Bone marrow (tissue), 2 donors: ENCODE data around the gene PCK2.

Experiments
- DNase-seq, 2 donors: peaks; one replicate each; lab custom pipeline; 2025; lab: John Stamatoyannopoulos, UW

PCK2 gene

DNA sequence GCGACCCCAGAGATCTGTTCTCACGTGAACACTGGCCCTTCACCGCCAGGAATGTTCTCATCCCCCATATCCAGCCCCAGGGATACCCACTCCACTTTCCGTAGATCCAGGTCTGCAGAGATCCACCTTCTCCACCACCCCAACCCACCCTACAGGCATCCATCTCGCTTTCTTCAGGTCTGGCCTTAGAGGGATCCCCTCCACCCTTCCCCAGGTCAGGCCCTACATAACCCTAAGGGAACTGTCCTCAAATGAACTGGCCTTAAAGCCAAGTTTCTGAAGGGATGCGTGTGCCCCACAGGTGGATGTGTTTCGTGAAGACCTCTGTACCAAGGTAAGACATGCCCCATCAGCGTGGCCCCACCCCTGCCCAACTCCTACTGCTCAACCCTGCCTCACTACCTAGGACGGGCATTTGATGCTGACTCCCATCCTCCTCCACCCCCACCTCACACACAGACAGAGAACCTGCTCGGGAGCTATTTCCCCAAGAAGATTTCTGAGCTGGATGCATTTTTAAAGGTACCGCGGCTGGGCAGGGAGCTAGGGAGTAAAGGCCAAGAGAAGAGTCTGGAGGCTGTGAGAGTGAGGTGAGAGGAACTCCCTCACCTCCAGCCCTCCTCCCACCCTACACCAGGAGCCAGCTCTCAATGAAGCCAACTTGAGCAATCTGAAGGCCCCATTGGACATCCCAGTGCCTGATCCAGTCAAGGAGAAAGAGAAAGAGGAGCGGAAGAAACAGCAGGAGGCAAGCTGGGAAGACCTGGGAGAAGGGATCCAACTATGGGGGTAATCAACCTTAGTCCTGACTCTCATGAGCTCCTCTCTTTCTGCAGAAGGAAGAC is 42.8 kb downstream of the PCK2 start:
- DNase-seq = no peak

DNA sequence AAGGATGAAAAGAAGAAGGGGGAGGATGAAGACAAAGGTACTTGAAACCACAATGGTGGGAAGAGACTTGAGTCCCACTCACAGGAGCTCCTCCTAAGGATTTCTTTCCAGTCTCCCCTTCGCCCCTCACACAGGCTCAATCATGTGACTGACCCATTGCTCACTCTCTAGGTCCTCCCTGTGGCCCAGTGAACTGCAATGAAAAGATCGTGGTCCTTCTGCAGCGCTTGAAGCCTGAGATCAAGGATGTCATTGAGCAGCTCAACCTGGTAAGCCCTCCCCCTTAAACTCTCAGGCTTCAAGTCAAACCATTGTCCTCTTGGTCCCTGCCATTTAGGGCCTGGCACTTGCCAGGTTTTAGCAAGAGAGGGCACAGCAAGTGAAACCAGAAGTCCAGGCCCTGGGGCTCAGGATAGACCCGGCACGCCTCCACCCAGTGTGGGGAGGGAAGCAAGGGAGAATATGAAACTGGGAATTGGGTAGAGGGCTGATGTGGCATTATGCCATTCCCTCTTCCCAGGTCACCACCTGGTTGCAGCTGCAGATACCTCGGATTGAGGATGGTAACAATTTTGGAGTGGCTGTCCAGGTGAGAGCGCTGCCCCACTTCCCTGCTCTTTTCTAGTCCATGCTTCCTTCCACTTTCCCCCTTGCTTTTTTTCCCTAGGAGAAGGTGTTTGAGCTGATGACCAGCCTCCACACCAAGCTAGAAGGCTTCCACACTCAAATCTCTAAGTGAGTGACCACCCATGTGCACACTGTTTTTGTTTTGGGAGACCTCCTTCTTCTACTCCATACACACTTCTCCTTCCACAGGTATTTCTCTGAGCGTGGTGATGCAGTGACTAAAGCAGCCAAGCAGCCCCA is 43.7 kb downstream of the PCK2 start:
- no peak for DNase-seq

DNA sequence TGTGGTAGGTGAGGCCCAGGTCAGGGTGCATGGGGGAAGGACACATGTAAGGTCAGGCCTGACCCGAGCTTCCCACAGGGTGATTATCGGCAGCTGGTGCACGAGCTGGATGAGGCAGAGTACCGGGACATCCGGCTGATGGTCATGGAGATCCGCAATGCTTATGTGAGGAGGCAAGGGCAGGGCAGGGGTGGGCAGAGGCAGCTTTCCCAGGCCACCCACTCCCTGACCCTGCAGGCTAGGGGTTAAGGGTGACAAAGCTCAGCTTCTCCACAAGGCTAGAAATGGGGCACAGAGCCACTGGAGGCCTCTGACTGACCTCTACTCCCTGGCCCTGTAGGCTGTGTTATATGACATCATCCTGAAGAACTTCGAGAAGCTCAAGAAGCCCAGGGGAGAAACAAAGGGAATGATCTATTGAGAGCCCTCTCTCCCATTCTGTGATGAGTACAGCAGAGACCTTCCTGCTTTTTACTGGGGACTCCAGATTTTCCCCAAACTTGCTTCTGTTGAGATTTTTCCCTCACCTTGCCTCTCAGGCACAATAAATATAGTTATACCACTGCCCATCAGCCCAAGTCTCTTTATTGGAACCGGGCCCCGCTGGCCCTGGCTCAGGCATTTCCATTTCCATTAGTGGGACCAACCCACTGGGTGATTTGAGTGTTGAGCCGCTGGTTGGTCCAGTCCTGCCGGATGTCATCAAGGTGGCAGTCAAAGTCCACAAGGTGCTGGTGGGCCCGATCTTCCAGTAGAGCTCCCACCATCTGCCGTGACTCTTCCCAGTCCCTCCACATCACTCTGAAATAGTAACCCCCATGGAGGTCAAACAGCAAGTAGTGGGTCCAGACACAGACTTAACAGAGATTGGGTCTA is 44.5 kb downstream of the PCK2 start:
- DNase-seq = no peak

DNA sequence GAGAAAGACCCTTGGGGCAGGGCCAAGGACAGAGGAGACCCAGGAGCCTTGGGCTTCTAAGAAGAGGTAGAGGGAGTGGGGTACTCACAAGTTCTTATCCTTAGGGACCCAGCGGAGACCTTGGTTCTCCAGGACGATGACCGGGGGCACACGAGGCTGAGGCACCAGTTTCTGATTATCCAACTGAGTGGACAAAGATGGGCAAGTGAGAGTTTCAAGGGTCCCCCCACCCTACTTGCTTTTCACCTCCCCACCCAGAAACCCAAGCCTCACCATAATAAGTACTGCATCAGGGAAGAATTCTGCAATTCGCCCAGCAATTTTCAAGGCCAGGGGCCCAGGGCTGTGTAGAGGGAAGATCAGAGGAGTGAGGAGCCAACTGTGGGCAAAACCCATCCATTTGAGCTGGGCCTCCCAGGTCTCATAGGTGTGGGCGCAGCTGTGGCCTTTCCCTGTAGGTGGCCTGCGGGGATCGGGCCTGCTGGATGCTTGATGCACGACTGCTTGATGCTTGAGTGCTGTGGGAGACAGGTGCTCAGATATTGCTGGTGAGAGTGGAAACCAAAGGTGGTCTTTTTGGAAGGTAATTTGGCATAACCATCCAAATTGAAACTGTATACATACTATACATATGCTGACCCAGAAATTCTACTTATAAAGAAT is 45.3 kb downstream of the PCK2 start:
- no peak for DNase-seq

DNA sequence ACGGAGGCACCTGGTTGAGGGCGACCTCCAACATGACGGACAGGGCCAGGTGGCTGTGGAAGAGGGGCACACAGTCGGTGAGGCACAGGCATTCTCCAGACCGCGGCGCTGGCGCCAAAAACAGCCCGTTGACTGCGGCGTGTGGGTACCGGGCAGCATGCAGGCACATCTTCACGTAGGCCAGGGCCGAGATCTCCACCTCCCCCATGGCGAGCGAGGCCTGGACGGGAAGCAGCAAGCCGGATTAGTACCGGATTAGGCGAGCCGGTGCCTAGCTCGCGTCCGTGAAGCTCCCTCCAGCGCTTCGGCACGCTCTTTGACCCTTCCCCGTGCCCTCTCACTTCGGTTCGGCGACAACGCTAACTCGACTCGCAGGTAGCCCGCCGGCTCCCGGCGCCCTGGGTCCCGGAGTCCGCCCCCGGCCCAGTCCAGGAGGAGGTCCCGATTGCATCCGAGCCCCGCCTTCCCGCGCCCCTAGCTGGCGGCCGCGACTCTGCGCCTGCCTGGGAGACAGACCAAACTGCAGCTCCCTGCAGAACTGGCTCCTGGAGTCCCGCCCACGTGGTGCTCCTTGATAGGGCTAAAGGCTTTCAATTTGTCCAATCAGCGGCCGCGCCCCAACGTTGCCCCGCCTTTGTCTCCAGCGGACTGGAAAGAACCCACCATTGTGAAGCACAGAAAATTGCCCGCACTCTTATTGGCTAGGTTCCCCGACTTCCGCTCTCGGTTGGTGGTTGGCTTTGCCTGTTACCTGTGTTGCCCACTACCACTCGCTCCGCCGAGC is 47.2 kb downstream of the PCK2 start, which contains the start of gene EMC9:
Gene EMC9 (minus strand): TSS at position 495 of the 784 bp plus-strand sequence. CDS start 287 bp downstream, at position 208.
- peak; percentile 88 to 99 for DNase-seq

DNA sequence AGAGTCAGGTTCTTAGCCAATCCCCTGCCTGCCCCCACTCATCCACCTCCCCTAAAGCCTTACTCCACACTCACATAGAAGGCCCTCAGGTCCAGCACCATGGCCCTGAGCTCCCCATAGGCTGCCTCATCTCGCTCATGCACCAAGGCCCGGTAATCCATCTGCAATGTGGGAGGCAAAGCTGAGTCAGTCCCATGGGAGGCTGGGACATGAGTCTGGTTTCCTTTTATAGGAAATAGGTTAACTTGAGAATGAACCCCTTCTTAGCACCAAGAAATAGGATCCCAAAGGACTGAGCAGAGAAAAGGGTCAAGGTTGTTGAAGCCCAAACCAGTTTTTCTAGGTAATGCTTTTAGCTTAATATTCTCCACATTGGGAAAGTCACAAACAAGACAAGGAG is 49.4 kb downstream of the PCK2 start:
- DNase-seq = no peak

DNA sequence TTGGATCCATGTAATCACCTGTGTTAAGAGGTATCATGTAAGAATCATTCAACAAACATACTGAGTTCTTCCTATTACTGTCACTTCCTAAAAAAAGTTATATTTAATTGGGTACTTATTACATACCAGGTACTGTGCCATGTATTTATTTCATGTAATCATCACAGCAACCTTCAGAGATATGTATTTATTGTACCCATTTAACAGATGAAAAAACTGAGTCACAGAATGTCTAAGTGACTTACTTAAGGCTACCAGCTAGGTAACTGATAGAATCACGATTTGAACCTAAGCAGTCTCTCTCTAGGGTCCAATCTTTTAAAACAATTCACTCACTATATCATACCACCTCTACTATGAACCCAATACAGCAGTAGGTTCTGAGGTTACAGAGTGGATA is 50.3 kb downstream of the PCK2 start:
- no peak for DNase-seq

DNA sequence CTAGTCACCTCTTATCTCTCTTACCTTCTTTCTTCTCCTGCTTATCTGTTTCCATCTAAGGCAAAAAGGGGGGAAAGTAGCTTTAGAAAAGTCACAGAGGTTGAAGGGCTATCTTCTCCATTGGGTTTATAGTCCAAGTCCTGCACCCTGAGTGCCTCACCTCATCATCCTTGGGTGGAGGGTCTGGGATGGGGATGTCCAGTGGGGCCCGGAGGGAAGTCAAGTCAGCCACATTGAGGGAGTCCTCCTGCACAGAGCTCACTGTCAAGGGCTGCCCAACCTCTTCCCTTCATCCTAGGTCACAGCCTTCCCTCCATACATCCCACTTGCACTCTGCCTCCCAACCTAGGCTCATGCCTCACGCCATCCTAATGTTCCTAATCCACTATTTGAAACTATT is 51.1 kb downstream of the PCK2 start:
- no peak for DNase-seq

DNA sequence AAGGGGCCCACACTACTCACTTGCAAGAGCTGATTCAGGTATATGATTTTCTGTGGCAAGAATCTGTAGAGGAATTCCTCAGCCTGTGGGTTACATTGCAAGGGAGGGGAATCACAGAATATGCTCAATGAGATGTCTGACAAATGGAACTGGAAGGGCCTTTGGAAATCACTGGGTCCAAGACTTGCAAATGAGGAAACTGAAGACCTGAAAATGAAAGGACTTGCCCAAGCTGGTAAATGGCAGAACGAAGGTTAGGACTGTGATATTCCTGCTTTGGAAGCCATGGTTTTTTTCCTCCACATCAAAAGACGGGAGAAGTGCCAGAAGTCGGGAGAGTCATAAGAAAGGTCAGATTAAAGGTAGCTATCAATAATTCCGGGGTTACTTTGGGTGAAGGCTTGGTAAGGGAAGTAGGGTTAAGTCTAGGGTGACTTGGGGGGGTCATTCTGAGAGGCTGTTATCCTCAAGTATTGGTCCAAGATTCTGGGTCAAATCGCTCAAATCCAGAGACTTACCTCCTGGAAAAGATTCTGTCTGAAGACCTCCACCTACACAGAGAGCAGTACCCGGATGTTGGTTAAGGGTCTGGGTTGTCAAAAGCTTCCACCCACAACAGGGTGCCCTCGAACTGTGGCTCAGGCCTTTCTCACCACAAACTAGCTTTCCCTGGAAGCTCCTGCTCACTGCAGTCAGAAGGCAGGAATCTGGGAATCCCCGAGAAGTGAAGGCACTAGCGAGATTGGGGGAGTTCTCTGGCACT is 51.8 kb downstream of the PCK2 start:
- DNase-seq = no peak

DNA sequence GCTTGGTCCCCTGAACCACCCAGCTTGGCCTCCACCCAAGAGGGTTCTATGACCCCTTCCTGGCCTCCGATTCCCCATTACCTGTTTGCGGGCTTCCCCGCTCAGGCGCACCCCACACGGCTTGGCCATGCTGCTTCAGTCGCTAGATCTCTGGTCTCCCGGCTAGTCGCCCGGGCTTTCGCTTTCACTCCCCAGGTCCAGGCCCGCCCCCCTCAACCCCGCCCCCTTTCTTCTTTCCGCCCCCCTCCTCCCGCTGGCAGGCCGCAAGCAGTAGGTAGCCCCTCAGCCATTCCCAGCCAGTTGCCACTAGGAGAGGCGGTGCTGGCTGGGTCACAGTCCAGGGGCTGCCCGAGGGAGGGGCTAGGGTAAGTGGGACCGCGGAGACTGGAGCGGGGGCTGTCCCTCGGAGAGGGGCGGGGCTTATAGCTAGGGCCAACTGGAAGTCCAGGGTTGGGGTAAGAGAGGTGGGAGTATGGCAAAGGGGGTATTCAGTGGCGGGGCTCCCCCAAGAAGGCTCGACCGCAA is 52.4 kb downstream of the PCK2 start, which contains the start of gene PSME2:
Gene PSME2 (minus strand): TSS at position 158 of the 525 bp plus-strand sequence. CDS start 29 bp downstream, at position 129.
- peak; percentile 89 to 97 for DNase-seq

DNA sequence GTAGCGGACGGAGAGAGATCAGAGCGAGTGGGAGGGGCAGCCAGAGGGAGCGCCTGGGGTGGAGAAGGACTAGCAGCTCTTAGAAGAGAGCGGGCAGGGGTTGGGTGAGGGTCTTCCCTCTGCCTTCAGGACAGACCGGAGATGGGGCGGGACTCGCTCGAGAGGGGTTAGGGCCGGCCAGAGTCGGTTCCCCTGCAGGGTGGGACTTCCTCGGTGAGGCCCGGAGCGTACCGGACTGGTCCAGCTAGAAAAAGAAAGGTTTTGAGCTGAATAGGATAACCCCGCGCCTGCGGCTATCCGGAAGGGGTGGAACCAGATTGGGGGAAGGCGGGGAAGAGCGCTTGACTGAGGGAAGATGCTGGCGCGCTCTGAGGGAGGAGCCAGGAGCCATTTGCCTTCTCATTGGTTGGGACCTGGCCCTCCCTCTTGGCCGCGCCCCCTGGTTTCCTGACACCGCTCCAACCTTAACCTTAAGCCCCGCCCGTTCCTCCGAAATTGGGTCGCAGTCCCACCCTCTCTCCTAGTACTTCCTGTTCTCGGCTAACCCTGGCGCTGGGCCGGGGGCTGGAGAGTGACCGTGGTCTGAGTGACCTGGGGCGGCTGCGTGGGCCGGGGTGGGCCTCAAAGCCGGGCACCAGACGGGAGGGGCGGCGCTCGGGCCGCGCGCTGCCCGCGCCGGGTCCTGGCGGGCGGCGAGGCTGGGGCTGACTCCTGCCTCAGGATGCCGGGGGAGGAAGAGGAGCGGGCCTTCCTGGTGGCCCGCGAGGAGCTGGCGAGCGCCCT is 53.1 kb downstream of the PCK2 start, which contains the start of gene RNF31:
Gene RNF31 (plus strand): TSS at position 521 of the 783 bp plus-strand sequence. CDS start 201 bp downstream, at position 722.
- DNase-seq = peak; percentile 97 to 98

DNA sequence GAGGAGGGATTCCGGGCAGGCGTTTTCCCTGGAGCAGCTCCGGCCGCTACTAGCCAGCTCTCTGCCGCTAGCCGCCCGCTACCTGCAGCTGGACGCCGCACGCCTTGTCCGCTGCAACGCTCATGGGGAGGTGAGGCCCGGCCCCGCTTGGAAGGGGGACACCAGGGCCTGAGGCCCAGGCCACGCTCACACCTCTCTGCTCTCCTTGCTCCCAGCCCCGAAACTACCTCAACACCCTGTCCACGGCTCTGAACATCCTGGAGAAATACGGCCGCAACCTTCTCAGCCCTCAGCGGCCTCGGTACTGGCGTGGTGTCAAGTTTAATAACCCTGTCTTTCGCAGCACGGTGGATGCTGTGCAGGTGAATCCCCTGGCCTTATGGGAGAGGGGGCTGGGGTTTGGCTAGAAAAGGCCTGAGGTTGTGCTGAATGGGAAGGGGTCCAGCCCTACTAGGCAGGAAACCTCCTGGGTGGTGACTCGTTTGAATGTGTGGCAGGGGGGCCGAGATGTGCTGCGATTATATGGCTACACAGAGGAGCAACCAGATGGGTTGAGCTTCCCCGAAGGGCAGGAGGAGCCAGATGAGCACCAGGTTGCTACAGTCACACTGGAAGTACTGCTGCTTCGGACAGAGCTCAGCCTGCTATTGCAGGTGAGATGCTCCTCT is 53.8 kb downstream of the PCK2 start:
- DNase-seq = no peak

DNA sequence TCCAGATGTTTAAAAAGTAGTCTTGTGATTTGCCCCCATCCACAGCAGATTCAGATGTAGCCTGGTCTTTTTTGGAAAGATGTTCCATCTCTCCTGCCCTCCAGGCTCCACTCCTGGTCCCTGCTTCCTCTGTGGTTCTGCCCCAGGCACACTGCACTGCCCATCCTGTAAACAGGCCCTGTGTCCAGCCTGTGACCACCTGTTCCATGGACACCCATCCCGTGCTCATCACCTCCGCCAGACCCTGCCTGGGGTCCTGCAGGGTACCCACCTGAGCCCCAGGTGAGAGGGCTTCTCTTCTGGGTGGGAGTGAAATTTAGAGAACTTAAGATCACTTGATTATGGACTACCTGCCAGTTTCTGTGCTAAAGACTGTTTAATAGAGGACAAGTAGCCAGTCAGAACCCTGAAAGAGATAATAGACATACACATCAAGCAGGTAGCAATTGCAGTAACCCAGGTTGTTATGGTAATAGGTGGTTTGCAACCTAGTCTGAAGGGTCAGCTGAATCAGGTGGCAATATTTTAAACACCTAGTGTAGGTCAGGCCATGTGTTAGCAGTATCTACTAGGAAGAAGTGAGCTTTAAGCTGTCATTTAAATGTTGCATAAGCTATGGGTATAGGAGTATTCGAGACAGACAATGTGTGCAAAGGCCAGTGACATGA is 55.3 kb downstream of the PCK2 start:
- DNase-seq = no peak

DNA sequence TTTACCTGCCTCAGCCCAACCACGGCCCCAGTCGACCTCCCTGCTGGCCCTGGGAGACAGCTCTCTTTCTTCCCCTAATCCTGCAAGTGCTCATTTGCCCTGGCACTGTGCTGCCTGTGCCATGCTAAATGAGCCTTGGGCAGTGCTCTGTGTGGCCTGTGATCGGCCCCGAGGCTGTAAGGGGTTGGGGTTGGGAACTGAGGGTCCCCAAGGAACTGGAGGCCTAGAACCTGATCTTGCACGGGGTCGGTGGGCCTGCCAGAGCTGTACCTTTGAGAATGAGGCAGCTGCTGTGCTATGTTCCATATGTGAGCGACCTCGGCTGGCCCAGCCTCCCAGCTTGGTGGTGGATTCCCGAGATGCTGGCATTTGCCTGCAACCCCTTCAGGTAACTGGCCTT is 56.0 kb downstream of the PCK2 start:
- no peak for DNase-seq

DNA sequence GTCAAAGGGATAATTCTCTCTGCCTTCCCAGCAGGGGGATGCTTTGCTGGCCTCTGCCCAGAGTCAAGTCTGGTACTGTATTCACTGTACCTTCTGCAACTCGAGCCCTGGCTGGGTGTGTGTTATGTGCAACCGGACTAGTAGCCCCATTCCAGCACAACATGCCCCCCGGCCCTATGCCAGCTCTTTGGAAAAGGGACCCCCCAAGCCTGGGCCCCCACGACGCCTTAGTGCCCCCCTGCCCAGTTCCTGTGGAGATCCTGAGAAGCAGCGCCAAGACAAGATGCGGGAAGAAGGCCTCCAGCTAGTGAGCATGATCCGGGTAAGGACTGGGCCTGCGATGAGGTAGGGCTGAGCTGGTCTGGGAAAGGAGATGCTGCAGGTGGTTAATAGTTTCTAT is 56.5 kb downstream of the PCK2 start:
- DNase-seq = no peak

DNA sequence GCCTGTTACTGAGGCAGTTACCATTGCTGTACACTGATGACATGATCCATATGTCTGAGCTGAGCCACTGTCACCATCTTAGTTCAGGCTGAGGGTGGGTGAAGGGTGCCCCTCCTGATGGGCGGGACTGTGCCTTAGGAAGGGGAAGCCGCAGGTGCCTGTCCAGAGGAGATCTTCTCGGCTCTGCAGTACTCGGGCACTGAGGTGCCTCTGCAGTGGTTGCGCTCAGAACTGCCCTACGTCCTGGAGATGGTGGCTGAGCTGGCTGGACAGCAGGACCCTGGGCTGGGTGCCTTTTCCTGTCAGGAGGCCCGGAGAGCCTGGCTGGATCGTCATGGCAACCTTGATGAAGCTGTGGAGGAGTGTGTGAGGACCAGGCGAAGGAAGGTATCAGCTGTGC is 56.9 kb downstream of the PCK2 start:
- DNase-seq = no peak

DNA sequence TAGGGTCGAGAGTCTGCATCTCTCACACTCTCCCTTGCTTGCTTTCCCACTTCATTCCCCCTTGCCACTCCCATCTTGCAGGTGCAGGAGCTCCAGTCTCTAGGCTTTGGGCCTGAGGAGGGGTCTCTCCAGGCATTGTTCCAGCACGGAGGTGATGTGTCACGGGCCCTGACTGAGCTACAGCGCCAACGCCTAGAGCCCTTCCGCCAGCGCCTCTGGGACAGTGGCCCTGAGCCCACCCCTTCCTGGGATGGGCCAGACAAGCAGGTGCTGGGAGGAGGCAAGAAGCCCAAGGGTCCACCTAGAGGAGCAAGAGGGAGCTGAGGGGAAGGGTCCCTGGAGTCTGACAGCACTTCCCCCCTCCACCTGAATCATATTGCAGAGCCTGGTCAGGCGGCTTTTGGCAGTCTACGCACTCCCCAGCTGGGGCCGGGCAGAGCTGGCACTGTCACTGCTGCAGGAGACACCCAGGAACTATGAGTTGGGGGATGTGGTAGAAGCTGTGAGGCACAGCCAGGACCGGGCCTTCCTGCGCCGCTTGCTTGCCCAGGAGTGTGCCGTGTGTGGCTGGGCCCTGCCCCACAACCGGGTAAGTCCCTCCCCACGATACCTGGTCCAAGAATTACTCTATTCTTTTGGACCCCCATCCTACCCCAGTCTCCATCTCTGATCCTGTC is 57.4 kb downstream of the PCK2 start:
- no peak for DNase-seq
